GM18858 (cell line): ENCODE data around the gene EXD1.

ENCODE experiments used
- ATAC-seq: cut with Tn5 transposase; IDR thresholded peaks from one replicate; pipeline ENCODE4 v1.9.1; 2021; ENCODE audit not compliant: unreplicated experiment

The EXD1 gene

GRCh38 chr15:41233367-41233771 lies 2.8 kb upstream of the EXD1 start:
- no peak for ATAC-seq

DNA sequence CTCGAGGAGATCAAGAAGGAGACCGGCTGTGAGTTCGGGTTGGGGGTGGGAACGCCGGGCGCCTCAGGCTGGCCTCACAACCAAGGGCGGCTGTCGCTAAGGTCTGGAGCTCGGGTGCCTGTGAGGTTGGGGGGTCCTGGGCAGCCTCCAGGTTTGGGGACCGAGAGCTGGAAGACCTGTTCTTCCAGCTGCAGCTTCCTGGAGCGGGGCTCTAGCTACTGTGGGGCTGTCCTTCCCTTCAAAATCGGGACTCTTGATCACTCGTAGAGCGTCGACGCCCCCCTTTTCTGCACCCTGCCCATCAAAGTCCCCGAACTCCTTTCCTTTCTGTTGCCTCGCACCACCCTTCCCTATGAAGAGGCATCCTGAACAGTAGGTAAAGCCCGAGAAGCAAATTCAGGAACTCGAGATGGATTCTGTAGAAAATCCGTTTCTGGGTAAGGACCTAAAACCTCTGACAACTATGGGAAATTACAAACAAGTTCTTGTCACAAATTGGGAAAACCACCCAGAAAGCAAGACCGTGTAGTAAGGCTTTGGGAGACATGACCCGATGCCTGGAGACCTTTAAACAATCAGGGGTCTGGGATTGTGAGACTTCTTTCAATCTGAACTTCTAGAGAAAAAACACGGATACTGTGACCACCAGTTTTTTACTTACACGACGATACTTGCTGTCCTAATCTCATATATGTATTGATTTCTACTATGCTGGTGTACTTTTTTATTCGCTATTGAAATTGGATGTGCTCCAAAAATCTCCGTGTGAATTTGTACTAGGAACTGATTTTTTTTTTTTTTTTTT lies 1.1 kb upstream of the EXD1 start:
- ATAC-seq: peak; percentile 7

- ATAC-seq: no peak
Observed at GRCh38 chr15:41230345-41230649, 260 bp downstream of the EXD1 start.

- no peak for ATAC-seq
Observed at GRCh38 chr15:41219381-41219780, 11.2 kb downstream of the EXD1 start.

- ATAC-seq: no peak
Observed at GRCh38 chr15:41218851-41219250, 11.7 kb downstream of the EXD1 start.

DNA sequence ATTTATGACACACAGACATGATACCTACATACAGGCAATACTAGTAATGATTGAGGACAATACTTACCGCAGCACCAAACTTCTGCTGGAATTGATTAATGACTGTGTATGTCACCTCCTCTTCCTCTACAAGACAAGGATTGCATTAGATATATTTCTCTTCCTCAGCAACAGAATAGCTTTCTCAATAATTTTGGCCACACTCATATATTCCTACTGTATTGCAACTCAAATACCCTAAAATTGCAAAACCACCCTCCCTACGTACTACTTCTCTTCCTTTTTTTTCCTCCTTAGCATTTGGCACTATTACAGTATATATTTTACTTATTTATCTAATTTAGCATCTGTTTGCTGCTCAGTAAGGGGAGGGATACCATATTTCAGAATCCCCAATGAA lies 14.8 kb downstream of the EXD1 start:
- no peak for ATAC-seq

GRCh38 chr15:41207687-41208448 lies 22.7 kb downstream of the EXD1 start:
- ATAC-seq: no peak

GRCh38 chr15:41205315-41205714 lies 25.2 kb downstream of the EXD1 start:
- ATAC-seq: no peak

GRCh38 chr15:41203395-41203794 lies 27.2 kb downstream of the EXD1 start:
- ATAC-seq: no peak

- no peak for ATAC-seq
Observed at GRCh38 chr15:41199470-41199869, 31.1 kb downstream of the EXD1 start.

- no peak for ATAC-seq
Observed at GRCh38 chr15:41194444-41194843, 36.1 kb downstream of the EXD1 start.

DNA sequence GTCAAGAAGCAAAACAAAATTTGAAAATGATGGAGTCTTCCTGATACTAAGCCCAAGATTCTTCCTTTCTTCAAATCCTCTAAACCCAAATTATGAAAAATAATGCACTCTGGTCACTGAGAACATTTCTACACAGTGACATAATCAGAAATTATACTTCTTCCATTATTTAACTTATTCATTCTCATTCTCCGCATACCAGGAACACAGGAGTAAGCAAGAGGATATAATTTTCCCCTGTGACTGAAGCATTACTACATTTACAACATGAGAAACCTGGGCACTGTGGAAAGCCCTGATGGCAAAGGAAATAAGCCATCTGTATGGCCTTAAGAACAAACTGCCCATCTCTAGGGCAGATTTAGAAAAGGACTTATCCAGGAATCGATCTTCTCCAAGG lies 47.0 kb downstream of the EXD1 start:
- no peak for ATAC-seq

DNA sequence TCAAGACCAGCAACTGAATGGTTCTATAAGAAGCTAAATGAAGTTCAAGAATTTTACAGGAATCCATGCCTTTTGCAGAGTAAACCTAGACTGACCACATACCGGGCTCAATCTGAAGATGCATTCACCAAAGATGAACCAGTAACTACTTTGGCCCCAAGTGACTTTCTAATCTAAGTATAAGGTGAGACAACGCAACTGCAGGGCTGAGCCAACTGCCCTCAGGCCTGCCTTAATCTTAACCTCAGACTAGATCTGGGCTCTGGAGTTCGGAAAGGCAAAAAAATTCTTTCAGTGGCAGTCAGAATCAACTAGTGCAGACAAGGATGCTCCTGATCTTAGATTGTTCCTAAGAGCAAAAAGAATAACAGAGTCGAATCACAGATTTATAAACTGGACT lies 48.3 kb downstream of the EXD1 start:
- no peak for ATAC-seq

DNA sequence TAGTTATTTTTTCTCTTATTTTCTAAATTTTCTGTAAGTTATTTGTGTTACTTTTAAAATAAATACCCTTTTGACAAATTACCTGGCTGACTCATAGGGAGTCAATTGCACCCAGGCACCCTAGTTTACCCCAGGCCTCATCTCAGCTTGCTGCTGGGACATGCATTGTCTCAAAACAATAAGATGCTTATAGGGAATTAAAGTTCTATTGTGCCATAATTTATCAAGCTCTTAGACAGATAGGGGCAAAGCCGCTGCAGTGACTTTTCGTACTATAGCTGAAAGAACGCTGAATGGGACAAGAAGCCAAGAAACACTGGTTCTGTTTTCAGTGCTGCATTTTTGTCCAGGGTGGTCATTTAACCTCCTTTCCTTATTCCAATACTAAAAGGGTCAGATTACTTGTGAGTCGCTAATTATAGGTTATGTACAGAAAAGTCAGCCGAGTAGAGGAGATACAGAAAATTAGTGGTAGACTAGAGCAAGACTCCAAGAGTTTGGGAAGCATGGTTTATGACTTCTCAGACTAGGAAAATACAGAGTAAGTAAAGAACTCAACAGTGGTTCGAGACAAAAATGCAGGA lies 50.3 kb downstream of the EXD1 start:
- ATAC-seq: no peak

GRCh38 chr15:41169781-41170180 lies 60.8 kb downstream of the EXD1 start:
- ATAC-seq: no peak

- no peak for ATAC-seq
Observed at GRCh38 chr15:41169086-41169485, 61.5 kb downstream of the EXD1 start.

GRCh38 chr15:41161736-41162135 lies 68.8 kb downstream of the EXD1 start:
- no peak for ATAC-seq

DNA sequence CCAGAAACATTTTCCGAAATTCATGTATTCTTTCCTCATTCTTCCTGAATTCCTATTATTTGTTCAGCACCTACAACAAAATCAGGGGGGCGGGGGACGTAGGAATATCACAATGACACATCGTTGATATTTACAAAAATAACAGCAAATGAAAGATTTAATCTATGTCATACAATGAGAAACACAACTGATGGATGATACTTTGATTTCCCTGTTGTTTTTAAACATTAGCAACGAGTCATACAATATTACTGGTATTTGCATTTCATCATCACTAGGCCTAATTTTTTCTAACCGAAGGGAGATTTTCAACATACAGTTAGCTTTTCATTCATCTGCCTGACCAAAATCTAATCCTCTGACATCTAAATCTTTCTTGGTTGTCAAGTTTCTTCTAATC lies 69.2 kb downstream of the EXD1 start:
- no peak for ATAC-seq

DNA sequence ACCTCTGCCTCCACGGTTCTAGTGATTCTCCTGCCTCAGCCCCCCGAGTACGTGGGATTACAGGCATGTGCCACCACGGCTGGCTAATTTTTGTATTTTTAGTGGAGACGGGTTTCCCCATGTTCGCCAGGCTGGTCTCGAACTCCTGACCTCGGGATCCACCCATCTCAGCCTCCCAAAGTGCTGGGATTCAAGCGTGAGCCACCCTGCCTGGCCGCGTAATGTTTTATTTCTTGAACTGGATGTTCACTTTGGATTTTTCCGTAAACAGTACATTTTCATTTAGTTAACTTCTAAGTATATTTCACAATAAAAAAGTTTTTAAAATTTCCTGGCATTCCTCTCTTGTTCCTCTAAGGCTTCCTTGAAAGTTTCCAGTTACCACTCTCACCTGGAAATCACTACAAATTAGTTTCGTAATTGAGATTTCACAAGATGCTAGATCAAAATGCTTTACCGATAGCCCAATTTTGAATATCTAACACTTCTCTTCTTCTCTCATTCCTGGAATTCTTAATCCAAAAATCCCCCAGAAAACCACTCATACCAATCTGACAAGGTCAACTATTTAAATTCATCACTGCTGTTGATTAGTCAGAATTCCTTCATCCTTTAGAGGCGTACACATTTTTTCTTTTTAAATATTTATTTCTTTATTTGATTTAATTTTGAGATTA lies 69.8 kb downstream of the EXD1 start:
- ATAC-seq: no peak

GRCh38 chr15:41154412-41154811 lies 76.1 kb downstream of the EXD1 start:
- ATAC-seq: no peak

DNA sequence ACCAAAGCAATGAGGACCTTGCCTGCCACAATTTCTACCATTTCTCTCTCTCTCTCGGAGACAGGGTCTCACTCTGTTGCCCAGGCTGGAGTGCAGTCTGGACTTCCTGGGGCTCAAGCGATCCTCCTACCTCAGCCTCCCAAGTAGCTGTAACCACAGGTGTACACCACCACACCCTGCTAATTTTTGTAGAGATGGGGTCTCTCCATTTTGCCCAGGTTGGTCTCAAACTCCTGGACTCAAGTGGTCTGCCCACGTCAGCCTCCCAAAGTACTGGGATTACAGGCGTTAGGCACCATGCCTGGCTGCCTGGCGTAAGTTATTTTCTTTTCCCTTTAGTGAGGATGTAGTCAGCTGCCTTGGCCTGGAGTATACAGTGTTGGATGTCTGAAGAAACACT lies 76.8 kb downstream of the EXD1 start:
- ATAC-seq: no peak
